IPS-NIHi7 (cell line): ENCODE measurements around the gene CD300LB.
"Not testable (repeated sequence)": the region's sequence is repeated elsewhere in the genome, so short reads cannot be mapped to it uniquely, and the experiment has no call there.

Experiments
- DNase-seq: peaks from one replicate; pipeline ENCODE4 v3.0.0; 2012; ENCODE audit warnings: mixed read lengths; ENCODE audit errors: extremely low spot score

Gene CD300LB

GRCh38 chr17:74525781-74526288, 5.4 kb downstream of the CD300LB start:
- DNase-seq, result no peak

GRCh38 chr17:74525465-74525725, 5.9 kb downstream of the CD300LB start:
- peak; percentile 6 for DNase-seq

- no peak for DNase-seq
Observed at GRCh38 chr17:74524653-74525464, 6.4 kb downstream of the CD300LB start.

- no peak for DNase-seq
Observed at GRCh38 chr17:74523308-74523707, 8.0 kb downstream of the CD300LB start.

GRCh38 chr17:74522381-74523105, 8.7 kb downstream of the CD300LB start:
- peak; percentile 5 for DNase-seq

- peak; percentile 7 for DNase-seq
Observed at GRCh38 chr17:74521701-74522201, 9.5 kb downstream of the CD300LB start.

- peak; percentile 4 for DNase-seq
Observed at GRCh38 chr17:74520790-74521480, 10.3 kb downstream of the CD300LB start.

GRCh38 chr17:74520016-74520434, 11.2 kb downstream of the CD300LB start:
- no peak for DNase-seq

- not testable (repeated sequence) for DNase-seq
Observed at GRCh38 chr17:74518413-74518981, 12.8 kb downstream of the CD300LB start.

- no peak for DNase-seq
Observed at GRCh38 chr17:74516561-74517328, 14.5 kb downstream of the CD300LB start.

GRCh38 chr17:74515941-74516340, 15.3 kb downstream of the CD300LB start:
- no peak for DNase-seq

GRCh38 chr17:74514632-74515334, 16.5 kb downstream of the CD300LB start:
- DNase-seq, result peak; percentile 7

GRCh38 chr17:74513987-74514631, 17.2 kb downstream of the CD300LB start:
- DNase-seq, result peak; percentile 8

GRCh38 chr17:74512624-74513091, 18.6 kb downstream of the CD300LB start:
- DNase-seq, result no peak

- DNase-seq, result no peak
Observed at GRCh38 chr17:74512036-74512435, 19.2 kb downstream of the CD300LB start.

- DNase-seq, result no peak
Observed at GRCh38 chr17:74508156-74508555, 23.1 kb downstream of the CD300LB start.

- not testable (repeated sequence) for DNase-seq
Observed at GRCh38 chr17:74503949-74504348, 27.3 kb downstream of the CD300LB start.

- no peak for DNase-seq
Observed at GRCh38 chr17:74502861-74503260, 28.4 kb downstream of the CD300LB start.

- DNase-seq, result no peak
Observed at GRCh38 chr17:74499992-74500391, 31.3 kb downstream of the CD300LB start.

GRCh38 chr17:74497471-74497870, 33.8 kb downstream of the CD300LB start:
- DNase-seq, result no peak
